ENCODE measurements around the gene YAF2. TPM values are rescaled to one million over a fixed set of nuclear protein-coding genes. Genes with fewer than 3 reads are reported as not detected.

Gene YAF2
- total RNA-seq, 3 donors from 2014 or later (not counting 1 experiment from before 2014, with no cell fraction given) = 96.2 to 124 (median 101) TPM

DNA sequence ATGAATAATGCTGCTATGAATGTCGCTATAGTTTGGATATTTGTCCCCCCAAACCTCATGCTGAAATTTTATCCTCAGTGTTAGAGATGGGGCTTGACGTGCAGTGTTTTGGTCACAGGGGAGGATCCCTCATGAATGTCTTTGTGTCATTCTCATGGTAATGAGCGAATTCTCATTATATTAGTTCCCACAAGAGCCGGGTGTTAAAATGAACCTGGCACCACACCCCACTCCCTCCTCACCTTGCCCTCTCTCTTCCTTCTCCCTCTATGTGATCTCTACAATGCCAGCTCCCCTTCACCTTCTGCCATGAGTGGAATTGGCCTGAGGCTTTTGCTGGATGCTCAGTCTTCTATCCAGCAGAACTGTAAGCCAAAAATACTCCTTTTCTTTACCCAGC, 37.5 kb upstream of the YAF2 start:
- ATAC-seq = no peak
- Mint-ChIP-seq H3K4me1 (peaks cover 0 to 7% of the 10 kb centered on the region in 2 donors), H3K4me3 (no peak overlapping the region), H3K27me3 (ENCODE audit: low read depth in 2 of 2) (peaks cover 7 to 8% of the 10 kb centered on the region in 2 donors), H3K27ac (no peak overlapping the region), H3K9me3 (no peaks in the 10 kb centered on the region), H3K36me3 (no peaks in the 10 kb centered on the region)
- Histone ChIP-seq H3K27me3 (ENCODE audit: control insufficient read depth, insufficient read depth, low read length) (no peaks in the 10 kb centered on the region), H3K4me3 (ENCODE audit: low read length) (no peak overlapping the region), H3K36me3 (ENCODE audit: control insufficient read depth, insufficient read depth, low read length) (no peaks in the 10 kb centered on the region), H3K4me1 (ENCODE audit: control insufficient read depth, insufficient read depth, low read length) (no peaks in the 10 kb centered on the region), H3K9me3 (ENCODE audit: control insufficient read depth, insufficient read depth, low read length) (no peaks in the 10 kb centered on the region), H3K27ac (ENCODE audit: low read length) (no peak overlapping the region)
- TF ChIP-seq, protein P1, sequence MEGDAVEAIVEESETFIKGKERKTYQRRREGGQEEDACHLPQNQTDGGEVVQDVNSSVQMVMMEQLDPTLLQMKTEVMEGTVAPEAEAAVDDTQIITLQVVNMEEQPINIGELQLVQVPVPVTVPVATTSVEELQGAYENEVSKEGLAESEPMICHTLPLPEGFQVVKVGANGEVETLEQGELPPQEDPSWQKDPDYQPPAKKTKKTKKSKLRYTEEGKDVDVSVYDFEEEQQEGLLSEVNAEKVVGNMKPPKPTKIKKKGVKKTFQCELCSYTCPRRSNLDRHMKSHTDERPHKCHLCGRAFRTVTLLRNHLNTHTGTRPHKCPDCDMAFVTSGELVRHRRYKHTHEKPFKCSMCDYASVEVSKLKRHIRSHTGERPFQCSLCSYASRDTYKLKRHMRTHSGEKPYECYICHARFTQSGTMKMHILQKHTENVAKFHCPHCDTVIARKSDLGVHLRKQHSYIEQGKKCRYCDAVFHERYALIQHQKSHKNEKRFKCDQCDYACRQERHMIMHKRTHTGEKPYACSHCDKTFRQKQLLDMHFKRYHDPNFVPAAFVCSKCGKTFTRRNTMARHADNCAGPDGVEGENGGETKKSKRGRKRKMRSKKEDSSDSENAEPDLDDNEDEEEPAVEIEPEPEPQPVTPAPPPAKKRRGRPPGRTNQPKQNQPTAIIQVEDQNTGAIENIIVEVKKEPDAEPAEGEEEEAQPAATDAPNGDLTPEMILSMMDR (IDR thresholded peaks at IDR 0.05) = no peak
- no peak for DNase-seq
- 95% methylated on average over 4 of the region's 4 CpGs for WGBS (ENCODE audit: insufficient coverage)
- intact Hi-C loops (cut with micrococcal nuclease) = no loop called here

DNA sequence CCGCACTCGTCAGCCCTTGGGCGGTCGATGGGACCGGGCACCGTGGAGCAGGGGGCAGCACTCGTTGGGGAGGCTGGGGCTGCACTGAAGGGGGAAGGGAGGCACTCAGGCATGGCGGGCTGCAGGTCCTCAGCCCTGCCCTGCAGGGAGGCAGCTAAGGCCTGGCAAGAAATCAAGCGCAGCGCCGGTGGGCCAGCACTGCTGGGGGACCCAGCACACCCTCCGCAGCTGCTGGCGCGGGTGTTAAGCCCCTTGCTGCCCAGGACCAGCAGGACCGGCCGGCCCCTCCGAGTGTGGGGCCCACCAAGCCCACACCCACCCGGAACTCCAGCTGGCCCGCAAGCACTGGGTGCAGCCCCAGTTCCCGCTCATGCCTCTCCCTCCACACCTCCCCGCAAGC, 35.7 kb upstream of the YAF2 start:
- no peaks in the 10 kb centered on the region for H3K36me3 Mint-ChIP-seq
- H3K4me3 ChIP-seq (ENCODE audit: low read length) = no peak overlapping the region
- H3K36me3 ChIP-seq (ENCODE audit: control insufficient read depth, insufficient read depth, low read length) = no peaks in the 10 kb centered on the region
- no peaks in the 10 kb centered on the region for H3K9me3 Mint-ChIP-seq
- H3K27me3 Mint-ChIP-seq (ENCODE audit: low read depth in 2 of 2) = peaks cover 5 to 7% of the 10 kb centered on the region in 2 donors
- 96% methylated on average over 21 of the region's 21 CpGs for WGBS (ENCODE audit: insufficient coverage)
- H3K27ac ChIP-seq (ENCODE audit: low read length) = no peak overlapping the region
- no peaks in the 10 kb centered on the region for H3K4me1 ChIP-seq (ENCODE audit: control insufficient read depth, insufficient read depth, low read length)
- H3K4me1 Mint-ChIP-seq = peaks cover 0 to 7% of the 10 kb centered on the region in 2 donors
- no peaks in the 10 kb centered on the region for H3K27me3 ChIP-seq (ENCODE audit: control insufficient read depth, insufficient read depth, low read length)
- no peak for ATAC-seq
- intact Hi-C loops (cut with micrococcal nuclease) = no loop called here
- no peak for DNase-seq
- no peak overlapping the region for H3K27ac Mint-ChIP-seq
- no peak overlapping the region for H3K4me3 Mint-ChIP-seq
- TF ChIP-seq, protein P1 (IDR thresholded peaks at IDR 0.05) = no peak
- no peaks in the 10 kb centered on the region for H3K9me3 ChIP-seq (ENCODE audit: control insufficient read depth, insufficient read depth, low read length)

DNA sequence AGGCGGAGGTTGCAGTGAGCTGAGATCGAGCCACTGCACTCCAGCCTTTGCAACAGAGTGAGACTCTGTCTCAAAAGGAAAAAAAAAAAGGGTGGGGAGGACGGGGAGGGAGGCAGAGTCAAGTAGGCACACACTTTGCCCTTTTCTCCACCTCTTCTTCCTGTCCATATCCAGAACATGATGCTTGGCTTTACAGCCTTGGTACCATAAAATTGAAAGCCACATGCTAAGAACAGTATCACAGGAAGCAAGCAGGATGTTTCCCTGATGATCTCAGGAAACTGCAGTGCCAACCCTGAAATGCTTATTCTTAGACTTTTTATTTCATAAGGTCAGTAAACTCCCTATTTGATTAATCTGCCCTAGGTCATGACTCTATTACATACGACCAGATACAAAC, 32.5 kb upstream of the YAF2 start:
- intact Hi-C loops (cut with micrococcal nuclease) = no loop called here
- TF ChIP-seq, protein P1 (IDR thresholded peaks at IDR 0.05) = no peak
- H3K4me1 ChIP-seq (ENCODE audit: control insufficient read depth, insufficient read depth, low read length) = no peaks in the 10 kb centered on the region
- H3K4me3 Mint-ChIP-seq = no peak overlapping the region
- H3K9me3 ChIP-seq (ENCODE audit: control insufficient read depth, insufficient read depth, low read length) = no peaks in the 10 kb centered on the region
- H3K27ac ChIP-seq (ENCODE audit: low read length) = no peak overlapping the region
- ATAC-seq (peak in 1 of 3 donors; percentile 17), DNase-seq (no peak)
- no peak overlapping the region for H3K4me3 ChIP-seq (ENCODE audit: low read length)
- peaks cover 0 to 7% of the 10 kb centered on the region in 2 donors for H3K27me3 Mint-ChIP-seq (ENCODE audit: low read depth in 2 of 2)
- no peaks in the 10 kb centered on the region for H3K27me3 ChIP-seq (ENCODE audit: control insufficient read depth, insufficient read depth, low read length)
- H3K4me1 Mint-ChIP-seq = peaks cover 0 to 7% of the 10 kb centered on the region in 2 donors
- H3K9me3 Mint-ChIP-seq = no peaks in the 10 kb centered on the region
- no peaks in the 10 kb centered on the region for H3K36me3 Mint-ChIP-seq
- 57% methylated on average over 4 of the region's 4 CpGs for WGBS (ENCODE audit: insufficient coverage)
- no peaks in the 10 kb centered on the region for H3K36me3 ChIP-seq (ENCODE audit: control insufficient read depth, insufficient read depth, low read length)
- no peak overlapping the region for H3K27ac Mint-ChIP-seq
